RWPE2 (cell line): ENCODE results near the gene TMEM252.

Experiments used
- ATAC-seq: fragments of 200-7000 bp; cut with Tn5 transposase; 3 replicates; pipeline ENCODE4 v1.9.1; 2021; ENCODE audit warnings: low read depth
- DNase-seq: peaks from one replicate; pipeline ENCODE4 v3.0.0-alpha.2; 2020; ENCODE audit warnings: low spot score
- H3K27ac ChIP-seq: fragments of 450-650 bp; 2 replicates; pipeline ENCODE4 v1.5.1; 2017; ENCODE audit warnings: mild to moderate bottlenecking; ENCODE audit not compliant: poor library complexity, severe bottlenecking
- H3K27me3 ChIP-seq: fragments of 250-450 bp; sonication (Bioruptor Pico); 2 replicates; pipeline ENCODE4 v1.5.1; 2021; ENCODE audit warnings: mild to moderate bottlenecking, moderate library complexity; ENCODE audit not compliant: insufficient read depth, poor library complexity, severe bottlenecking
- H3K36me3 ChIP-seq: fragments of 250-450 bp; sonication (Bioruptor Pico); 2 replicates; pipeline ENCODE4 v1.5.1; 2020; ENCODE audit warnings: low read depth, mild to moderate bottlenecking, moderate library complexity
- H3K4me1 ChIP-seq: fragments of 250-450 bp; sonication (Bioruptor Pico); 2 replicates; pipeline ENCODE4 v1.5.1; 2021; ENCODE audit warnings: mild to moderate bottlenecking, moderate library complexity; ENCODE audit not compliant: insufficient read depth, poor library complexity, severe bottlenecking
- H3K4me3 ChIP-seq: fragments of 250-450 bp; sonication (Bioruptor Pico); 2 replicates; pipeline ENCODE4 v1.5.1; 2021; ENCODE audit warnings: mild to moderate bottlenecking, moderate library complexity; ENCODE audit not compliant: severe bottlenecking
- H3K9me3 ChIP-seq: fragments of 250-450 bp; sonication (Bioruptor Pico); 2 replicates; pipeline ENCODE4 v1.5.1; 2021; ENCODE audit warnings: mild to moderate bottlenecking, moderate library complexity; ENCODE audit not compliant: severe bottlenecking
- CTCF ChIP-seq: fragments of 450-650 bp; IDR thresholded peaks from one replicate; pipeline ENCODE4 v1.5.1; 2017; ENCODE audit warnings: mild to moderate bottlenecking, moderate library complexity; ENCODE audit not compliant: poor library complexity, severe bottlenecking

Gene TMEM252

GRCh38 chr9:68577774-68578591 lies 37.3 kb upstream of the TMEM252 start:
- H3K27me3 ChIP-seq = no peaks in the 10 kb centered on the region
- DNase-seq (no peak), ATAC-seq (no peak)
- H3K9me3 ChIP-seq = no peaks in the 10 kb centered on the region
- no peaks in the 10 kb centered on the region for H3K4me1 ChIP-seq
- no peaks in the 10 kb centered on the region for H3K36me3 ChIP-seq
- TF ChIP-seq CTCF = no peak
- H3K4me3 ChIP-seq = no peak overlapping the region
- no peak overlapping the region for H3K27ac ChIP-seq

GRCh38 chr9:68575817-68576216 lies 35.1 kb upstream of the TMEM252 start:
- no peak for DNase-seq
- H3K9me3 ChIP-seq = no peaks in the 10 kb centered on the region

GRCh38 chr9:68574150-68574549 lies 33.5 kb upstream of the TMEM252 start:
- Histone ChIP-seq H3K4me3 (no peak overlapping the region), H3K27me3 (no peaks in the 10 kb centered on the region), H3K9me3 (no peaks in the 10 kb centered on the region), H3K36me3 (no peaks in the 10 kb centered on the region), H3K4me1 (no peaks in the 10 kb centered on the region), H3K27ac (no peak overlapping the region)
- no peak for ATAC-seq
- no peak for DNase-seq
- TF ChIP-seq CTCF = peak; percentile 38

More at GRCh38 chr9:68575817-68576216, 35.1 kb upstream of the TMEM252 start:
- Histone ChIP-seq H3K27me3 (no peaks in the 10 kb centered on the region), H3K4me1 (no peaks in the 10 kb centered on the region), H3K36me3 (no peaks in the 10 kb centered on the region), H3K4me3 (no peak overlapping the region), H3K27ac (no peak overlapping the region)
- ATAC-seq = no peak
- TF ChIP-seq CTCF = no peak

- DNase-seq (no peak), ATAC-seq (no peak)
- Histone ChIP-seq H3K4me3 (no peak overlapping the region), H3K27ac (no peak overlapping the region), H3K4me1 (no peaks in the 10 kb centered on the region), H3K9me3 (no peaks in the 10 kb centered on the region), H3K36me3 (no peaks in the 10 kb centered on the region), H3K27me3 (no peaks in the 10 kb centered on the region)
- TF ChIP-seq CTCF = no peak
Measured at GRCh38 chr9:68567565-68567964, 26.9 kb upstream of the TMEM252 start.

- ATAC-seq = no peak
Measured at GRCh38 chr9:68562461-68562860, 21.8 kb upstream of the TMEM252 start.

More at GRCh38 chr9:68562461-68562860, 21.8 kb upstream of the TMEM252 start:
- Histone ChIP-seq H3K36me3 (no peaks in the 10 kb centered on the region), H3K4me1 (no peaks in the 10 kb centered on the region), H3K27me3 (no peaks in the 10 kb centered on the region), H3K27ac (no peak overlapping the region), H3K4me3 (no peak overlapping the region), H3K9me3 (no peaks in the 10 kb centered on the region)
- no peak for DNase-seq
- TF ChIP-seq CTCF = no peak
